K562 (cell line): ENCODE measurements around the gene COX4I2. TPM values are rescaled to one million over a fixed set of nuclear protein-coding genes. Genes with fewer than 3 reads are reported as not detected.

ENCODE experiments used
- ATAC-seq: fragments of 200-7000 bp; cut with Tn5 transposase; 3 replicates; pipeline ENCODE4 v1.9.1; 2020; ENCODE audit warnings: moderate library complexity
- BruUV-seq: library from RNA; stranded (reverse); fragments of 400-500 nt; replicated peaks from 2 replicates; lab custom pipeline; 2021; lab: Mats Ljungman, UMichigan
- CTCF ChIA-PET: fragments of 300-600 bp; formaldehyde crosslinking; extraction: SDS; loops from one replicate; lab custom pipeline; 2021; ENCODE audit warnings: low intra/inter-chr PET ratio; lab: Yijun Ruan, JAX
- POLR2A ChIA-PET: fragments of 300-600, 350-650 bp; sonication (Branson Sonifier 250); formaldehyde crosslinking; extraction: SDS; loops from one replicate; lab custom pipeline; 2021; ENCODE audit warnings: antibody characterized with exemption, inconsistent platforms; lab: Yijun Ruan, JAX
- DNase-seq, 4 experiments: peaks; one replicate each; pipeline versions ENCODE4 v3.0.0 to v3.0.0-alpha.2; 2011 to 2018; ENCODE audit warnings: low spot score in 3 of 4, mixed read lengths in 3 of 4; ENCODE audit errors: extremely low read depth in 1 of 4
- FAIRE-seq: peaks from 2 replicates; lab custom pipeline; 2011; peaks lifted over from hg19 to GRCh38; lab: Jason Lieb, UNC
- H2AFZ ChIP-seq: 2 replicates; pipeline ENCODE4 v1.6.0; 2011; ENCODE audit warnings: low read depth, low read length, control low read depth, inconsistent platforms
- H3K27ac ChIP-seq: fragments of 200-600 bp; 3 replicates; pipeline ENCODE4 v1.8.0; 2011; ENCODE audit warnings: low read depth, mild to moderate bottlenecking, control low read depth, inconsistent platforms, low read length, moderate library complexity, mixed read lengths; ENCODE audit errors: extremely low read depth
- H3K27me3 ChIP-seq, 2 experiments: fragments of 300-600 bp in 1 of 2; 2 replicates in 1 of 2; 3 replicates in 1 of 2; pipeline versions ENCODE4 v1.6.0 to v1.8.0; 2011; ENCODE audit warnings: inconsistent platforms in 2 of 2, low read length in 2 of 2, mild to moderate bottlenecking in 1 of 2, mixed read lengths in 1 of 2, moderate library complexity in 1 of 2; ENCODE audit not compliant: control insufficient read depth in 2 of 2, insufficient read depth in 2 of 2
- H3K36me3 ChIP-seq: fragments of 300-600 bp; 3 replicates; pipeline ENCODE4 v1.8.0; 2011; ENCODE audit warnings: mild to moderate bottlenecking, low read length, inconsistent platforms; ENCODE audit not compliant: control insufficient read depth, insufficient read depth
- H3K4me1 ChIP-seq, 2 experiments: fragments of 200-600 bp in 1 of 2; replicated peaks in 1 of 2; 2 replicates in 1 of 2; 3 replicates in 1 of 2; pipeline versions ENCODE4 v1.5.1 to v1.8.0; 2011; ENCODE audit warnings: inconsistent platforms in 2 of 2, low read length in 2 of 2, mild to moderate bottlenecking in 1 of 2, mixed read lengths in 1 of 2, moderate library complexity in 1 of 2; ENCODE audit not compliant: control insufficient read depth in 2 of 2, insufficient read depth in 2 of 2
- H3K4me2 ChIP-seq: 2 replicates; pipeline ENCODE4 v1.6.1; 2011; ENCODE audit warnings: low read length, control low read depth, inconsistent platforms, mixed read lengths; ENCODE audit not compliant: insufficient read depth
- H3K4me3 ChIP-seq: fragments of 200-600 bp; sonication (generic), shearing (Covaris generic); 2 replicates; pipeline ENCODE4 v1.5.1; 2016; ENCODE audit warnings: control low read depth, inconsistent platforms
- H3K79me2 ChIP-seq: fragments of 200-600 bp; 3 replicates; pipeline ENCODE4 v1.8.0; 2011; ENCODE audit warnings: low read length, inconsistent platforms; ENCODE audit not compliant: control insufficient read depth, insufficient read depth
- H3K9ac ChIP-seq, 2 experiments: 2 replicates each; pipeline versions ENCODE4 v1.6.0 to v1.6.1; 2011; ENCODE audit warnings: low read depth in 2 of 2, low read length in 2 of 2, control low read depth in 1 of 2, inconsistent platforms in 1 of 2, mild to moderate bottlenecking in 1 of 2, mixed read lengths in 1 of 2; ENCODE audit not compliant: insufficient read depth in 1 of 2
- H3K9me1 ChIP-seq: one replicate; pipeline ENCODE4 v1.6.0; 2011; ENCODE audit warnings: inconsistent platforms, mild to moderate bottlenecking, low read length, moderate library complexity; ENCODE audit not compliant: control insufficient read depth, insufficient read depth
- H3K9me3 ChIP-seq: replicated peaks from 2 replicates; pipeline ENCODE4 v1.5.1; 2011; ENCODE audit warnings: low read depth, low read length, inconsistent platforms; ENCODE audit not compliant: control insufficient read depth, insufficient read depth
- H4K20me1 ChIP-seq: replicated peaks from 2 replicates; pipeline ENCODE4 v1.6.1; 2011; ENCODE audit warnings: low read length, inconsistent platforms, mixed read lengths; ENCODE audit not compliant: control insufficient read depth, insufficient read depth
- ADNP ChIP-seq: fragments of 200-800 bp; sonication (Bioruptor generic); IDR thresholded peaks from 2 replicates; pipeline ENCODE4 v1.6.1; 2016; ENCODE audit warnings: missing genetic modification characterization, missing compliant biosample characterization
- ATF1 ChIP-seq, 2 experiments: fragments of 450-650 bp in 1 of 2; IDR thresholded peaks; 2 replicates each; pipeline ENCODE4 v1.6.1; 2016; ENCODE audit warnings: missing compliant biosample characterization in 1 of 2, missing genetic modification characterization in 1 of 2
- BCOR ChIP-seq: fragments of 450-650 bp; IDR thresholded peaks from 2 replicates; pipeline ENCODE4 v1.6.1; 2016
- CCAR2 ChIP-seq: fragments of 200-400 bp; formaldehyde crosslinking; IDR thresholded peaks from 2 replicates; pipeline ENCODE4 v1.6.1; 2017; ENCODE audit warnings: mild to moderate bottlenecking, low read depth, low read length
- CTBP1 ChIP-seq: fragments of 450-650 bp; IDR thresholded peaks from 2 replicates; pipeline ENCODE4 v1.6.1; 2016; ENCODE audit warnings: borderline replicate concordance
- KDM1A ChIP-seq, 2 experiments: fragments of 450-650 bp; IDR thresholded peaks; 2 replicates each; pipeline ENCODE4 v1.6.1; 2016; ENCODE audit warnings: mild to moderate bottlenecking in 2 of 2
- NRF1 ChIP-seq, 2 experiments: fragments of 450-650 bp; IDR thresholded peaks in 1 of 2; conservative IDR thresholded peaks in 1 of 2; 2 replicates each; pipeline ENCODE4 v1.6.1; 2014; ENCODE audit warnings: mild to moderate bottlenecking in 2 of 2
- RBM25 ChIP-seq: fragments of 200-400 bp; formaldehyde crosslinking; IDR thresholded peaks from 2 replicates; pipeline ENCODE4 v1.6.1; 2018; ENCODE audit warnings: low read length, low read depth, moderate library complexity; ENCODE audit not compliant: severe bottlenecking
- SMARCA5 ChIP-seq: fragments of 450-650 bp; IDR thresholded peaks from 2 replicates; pipeline ENCODE4 v1.6.1; 2016
- STAT5B ChIP-seq: fragments of 250-450 bp; sonication (Bioruptor Pico); IDR thresholded peaks from 2 replicates; pipeline ENCODE4 v1.8.0; 2021; ENCODE audit warnings: mild to moderate bottlenecking, inconsistent platforms
- ZBTB7A ChIP-seq: IDR thresholded peaks from 2 replicates; pipeline ENCODE4 v1.6.1; 2011; ENCODE audit warnings: low read depth, mild to moderate bottlenecking, low read length, moderate library complexity, borderline replicate concordance; ENCODE audit not compliant: control insufficient read depth
- ZNF586 ChIP-seq: fragments of 450-650 bp; formaldehyde crosslinking; conservative IDR thresholded peaks from 2 replicates; pipeline ENCODE4 v1.4.0; 2020; ENCODE audit warnings: mild to moderate bottlenecking, moderate library complexity
- WGBS: fragments of 100-300 bp; shearing (Covaris generic); methylation state at CpG from one replicate; pipeline ENCODE4 v1.1.6; 2016; ENCODE audit warnings: low coverage, mixed read lengths; ENCODE audit not compliant: insufficient coverage; ENCODE audit errors: missing lambda C conversion rate; 5-methylcytosine and 5-hydroxymethylcytosine counted together
- in situ Hi-C: fragments of 300-500 bp; cut with MboI; formaldehyde crosslinking; loops from 4 replicates; pipeline ENCODE4 v1.15.0; 2018; ENCODE audit warnings: inconsistent platforms, mixed read lengths
- intact Hi-C: fragments of 100-400 bp; cut with micrococcal nuclease; formaldehyde crosslinking; loops from 2 replicates; pipeline ENCODE4 v1.14.2; 2022
- polyA plus RNA-seq, 8 experiments: library from polyadenylated mRNA; depleted of rRNA in 4 of 8; stranded (reverse) in 5 of 8; unstranded in 3 of 8; fragments of >200 nt; fragmentation: Nextera tagmentation in 2 of 8; fragmentation: Illumina TruSeq in 1 of 8; extraction: Ambion mirVana in 2 of 8; extraction: Trizol in 1 of 8; gene quantifications; 2 replicates each; pipeline versions ENCODE4 v1.2.1 to v1.2.3, GENCODE V29; 2011 to 2014; ENCODE audit warnings: inconsistent platforms in 1 of 8, missing spikeins in 1 of 8
- total RNA-seq, 7 experiments: library from RNA; depleted of rRNA in 6 of 7; stranded (reverse); fragments of >200 nt in 6 of 7; fragmentation: Illumina TruSeq in 2 of 7; extraction: Trizol in 2 of 7; gene quantifications; 2 replicates each; pipeline versions ENCODE4 v1.2.1 to v1.2.3, GENCODE V29; 2011 to 2021; ENCODE audit warnings: low replicate concordance in 1 of 7
- TF ChIP-seq, protein P1 (sequence below): fragments of 200-800 bp; sonication (Bioruptor generic); IDR thresholded peaks from 2 replicates; pipeline ENCODE4 v1.6.1; 2017; ENCODE audit warnings: missing genetic modification characterization, missing compliant biosample characterization
- TF ChIP-seq, protein P2 (sequence below): sonication (generic); formaldehyde crosslinking; IDR thresholded peaks from 2 replicates; pipeline ENCODE4 v1.8.0; 2022; ENCODE audit warnings: missing genetic modification reagents, mild to moderate bottlenecking, moderate library complexity, borderline replicate concordance

COX4I2 gene
- total and polyA plus RNA-seq, 9 of the 15 experiments (the other 6 are each of a cell fraction or from before 2014, with no cell fraction given): not detected

DNA sequence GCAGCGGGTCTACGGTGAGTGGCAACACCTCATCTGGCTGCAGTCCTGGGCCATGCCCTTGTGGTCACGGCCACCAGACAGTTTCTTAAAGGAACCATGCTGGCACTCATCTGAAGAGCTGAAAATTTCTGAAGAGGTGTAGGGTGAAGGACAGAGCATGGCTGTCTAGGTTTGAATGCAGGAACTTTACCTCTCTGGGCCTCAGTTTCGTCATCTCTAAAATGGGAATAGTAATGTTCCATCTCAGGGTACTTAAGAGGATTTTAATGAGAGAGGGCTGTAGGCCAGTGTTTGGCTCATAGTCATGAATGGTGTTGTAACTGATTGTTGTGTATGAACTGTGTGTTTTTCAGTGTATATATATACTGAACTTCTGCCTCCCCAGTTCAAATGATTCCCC is 5.8 kb downstream of the COX4I2 start:
- ATAC-seq: no peak
- Histone ChIP-seq H3K9me3 (no peaks in the 10 kb centered on the region), H3K27me3 (no peaks in the 10 kb centered on the region), H3K4me3 (no peak overlapping the region), H3K79me2 (no peaks in the 10 kb centered on the region), H3K9me1 (no peaks in the 10 kb centered on the region), H3K4me1 (peaks cover 8 to 9% of the 10 kb centered on the region in 2 experiments), H3K9ac (no peak overlapping the region), H4K20me1 (no peaks in the 10 kb centered on the region), H2AFZ (no peak overlapping the region), H3K4me2 (no peak overlapping the region), H3K27ac (no peak overlapping the region), H3K36me3 (no peaks in the 10 kb centered on the region)
- 66% methylated on average over 3 of the region's 4 CpGs for WGBS
- POLR2A ChIA-PET: interaction anchor here (0.7 kb wide), 2 partner anchors 9 to 305 kb away, joined by 3 to 4 read pairs; no protein-coding TSS in a partner anchor
- no peak for FAIRE-seq
- in situ Hi-C loops: no loop called here
- intact Hi-C loops: no loop called here
- TF ChIP-seq ZBTB7A (no peak), BCOR (peak; percentile 85), RBM25 (peak; percentile 83), KDM1A (IDR thresholded peaks at IDR 0.05) (peak; percentile 41 to 47; a peak in 2 of 4 replicates), ADNP (peak; percentile 56), STAT5B (CRISPR knock-in tag) (no peak), SMARCA5 (0 out of 2 replicates have a peak, but pooled peaks have one; percentile 21)
- DNase-seq: no peak
- CTCF ChIA-PET: no interaction called here
- BruUV-seq: no TSS peak

GRCh38 chr20:31644701-31645100 is 7.0 kb downstream of the COX4I2 start:
- ChIA-PET CTCF (no interaction called here), POLR2A (interaction anchor here (0.6 to 2.1 kb wide), 5 partner anchors 8 to 40 kb away, joined by 3 to 7 read pairs (median 3); partner anchors contain the start of gene ID1)
- TF ChIP-seq ZNF586 (CRISPR knock-in tag) (no peak), CTBP1 (0 out of 2 replicates have a peak, but pooled peaks have one; percentile 23), ATF1 (CRISPR knock-in tag; IDR thresholded peaks at IDR 0.05) (no peak), ATF1 (tag; IDR thresholded peaks at IDR 0.05) (0 out of 2 replicates have a peak, but pooled peaks have one; percentile 8), CCAR2 (no peak), NRF1 (conservative IDR thresholded peaks at IDR 0.05 in 1 of 2, IDR thresholded peaks at IDR 0.05 in 1 of 2) (peak in 1 of 2 experiments; percentile 15; a peak in 1 of 4 replicates)
- TF ChIP-seq, protein P1, sequence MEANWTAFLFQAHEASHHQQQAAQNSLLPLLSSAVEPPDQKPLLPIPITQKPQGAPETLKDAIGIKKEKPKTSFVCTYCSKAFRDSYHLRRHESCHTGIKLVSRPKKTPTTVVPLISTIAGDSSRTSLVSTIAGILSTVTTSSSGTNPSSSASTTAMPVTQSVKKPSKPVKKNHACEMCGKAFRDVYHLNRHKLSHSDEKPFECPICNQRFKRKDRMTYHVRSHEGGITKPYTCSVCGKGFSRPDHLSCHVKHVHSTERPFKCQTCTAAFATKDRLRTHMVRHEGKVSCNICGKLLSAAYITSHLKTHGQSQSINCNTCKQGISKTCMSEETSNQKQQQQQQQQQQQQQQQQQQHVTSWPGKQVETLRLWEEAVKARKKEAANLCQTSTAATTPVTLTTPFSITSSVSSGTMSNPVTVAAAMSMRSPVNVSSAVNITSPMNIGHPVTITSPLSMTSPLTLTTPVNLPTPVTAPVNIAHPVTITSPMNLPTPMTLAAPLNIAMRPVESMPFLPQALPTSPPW (CRISPR knock-in tag): peak; percentile 26; the same call in 1 of the 2 replicates
- TF ChIP-seq, protein P2, sequence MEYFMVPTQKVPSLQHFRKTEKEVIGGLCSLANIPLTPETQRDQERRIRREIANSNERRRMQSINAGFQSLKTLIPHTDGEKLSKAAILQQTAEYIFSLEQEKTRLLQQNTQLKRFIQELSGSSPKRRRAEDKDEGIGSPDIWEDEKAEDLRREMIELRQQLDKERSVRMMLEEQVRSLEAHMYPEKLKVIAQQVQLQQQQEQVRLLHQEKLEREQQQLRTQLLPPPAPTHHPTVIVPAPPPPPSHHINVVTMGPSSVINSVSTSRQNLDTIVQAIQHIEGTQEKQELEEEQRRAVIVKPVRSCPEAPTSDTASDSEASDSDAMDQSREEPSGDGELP: peak; percentile 77; the same call in 1 of the 2 replicates
- Histone ChIP-seq H3K79me2 (no peaks in the 10 kb centered on the region), H3K9ac (peak overlapping the region in 1 of 2 experiments; percentile 66; a peak in 2 of 4 replicates), H2AFZ (peak overlapping the region; percentile 26; the same call in 1 of the 2 replicates), H3K27me3 (no peaks in the 10 kb centered on the region), H3K4me2 (peak overlapping the region; percentile 4; the same call in 1 of the 2 replicates), H3K9me1 (no peaks in the 10 kb centered on the region), H3K4me1 (peaks cover 8 to 9% of the 10 kb centered on the region in 2 experiments), H3K9me3 (no peaks in the 10 kb centered on the region), H3K27ac (no peak overlapping the region), H4K20me1 (no peaks in the 10 kb centered on the region), H3K36me3 (no peaks in the 10 kb centered on the region), H3K4me3 (no peak overlapping the region)
- intact Hi-C loops (no loop called here), in situ Hi-C loops (no loop called here)
- ATAC-seq (peak; percentile 95), DNase-seq (peak; percentile 65 to 77 (median 70)), FAIRE-seq (peak; percentile 56)
- 24% methylated on average over 6 of the region's 8 CpGs for WGBS
- no TSS peak for BruUV-seq
